WTC11 (cell line): ENCODE data around the gene MCRIP2.

Source experiments
- CTCF ChIP-seq: fragments of 200-600 bp; IDR thresholded peaks from 2 replicates; pipeline ENCODE4 v1.8.0; 2022; ENCODE audit warnings: antibody characterized with exemption
- ESRRA ChIP-seq: sonication (generic); formaldehyde crosslinking; IDR thresholded peaks from 2 replicates; pipeline ENCODE4 v1.8.1; 2022; ENCODE audit warnings: mild to moderate bottlenecking, missing genetic modification reagents, borderline replicate concordance
- FOXP1 ChIP-seq: sonication (generic); formaldehyde crosslinking; IDR thresholded peaks from 2 replicates; pipeline ENCODE4 v1.8.0; 2022; ENCODE audit warnings: missing genetic modification reagents, mild to moderate bottlenecking, moderate library complexity, borderline replicate concordance
- FOXP4 ChIP-seq: sonication (generic); formaldehyde crosslinking; IDR thresholded peaks from 2 replicates; pipeline ENCODE4 v1.8.0; 2022; ENCODE audit warnings: mild to moderate bottlenecking, missing genetic modification reagents
- GTF2I ChIP-seq: fragments of 250-450 bp; sonication (Bioruptor Pico); conservative IDR thresholded peaks from 2 replicates; pipeline ENCODE4 v1.4.0; 2021; ENCODE audit warnings: mild to moderate bottlenecking
- IRF1 ChIP-seq: sonication (generic); formaldehyde crosslinking; IDR thresholded peaks from 2 replicates; pipeline ENCODE4 v1.8.0; 2023; ENCODE audit warnings: missing genetic modification reagents
- PREB ChIP-seq: sonication (generic); formaldehyde crosslinking; IDR thresholded peaks from 2 replicates; pipeline ENCODE4 v1.8.1; 2022; ENCODE audit warnings: mild to moderate bottlenecking, missing genetic modification reagents, moderate library complexity, borderline replicate concordance
- SMAD4 ChIP-seq: sonication (generic); formaldehyde crosslinking; IDR thresholded peaks from 2 replicates; pipeline ENCODE4 v1.8.0; 2022; ENCODE audit warnings: mild to moderate bottlenecking, missing genetic modification reagents
- SP1 ChIP-seq: sonication (generic); formaldehyde crosslinking; conservative IDR thresholded peaks from 2 replicates; pipeline ENCODE4 v1.8.1; 2022; ENCODE audit warnings: missing genetic modification reagents
- ZNF138 ChIP-seq: sonication (generic); formaldehyde crosslinking; conservative IDR thresholded peaks from 2 replicates; pipeline ENCODE4 v1.8.1; 2022; ENCODE audit warnings: mild to moderate bottlenecking, moderate library complexity, missing genetic modification reagents
- ZNF423 ChIP-seq: fragments of 250-450 bp; sonication (Bioruptor Pico); IDR thresholded peaks from 2 replicates; pipeline ENCODE4 v2.1.2; 2022; ENCODE audit warnings: mild to moderate bottlenecking, moderate library complexity

GRCh38 chr16:649631-650030 lies 8.0 kb downstream of the MCRIP2 start:
- TF ChIP-seq IRF1 (CRISPR knock-in tag) = no peak
- no peak for TF ChIP-seq CTCF
- TF ChIP-seq GTF2I (CRISPR knock-in tag) = no peak
- no peak for TF ChIP-seq ZNF423 (CRISPR knock-in tag)
- no peak for TF ChIP-seq ESRRA (CRISPR knock-in tag)
- no peak for TF ChIP-seq FOXP4 (CRISPR knock-in tag)
- TF ChIP-seq PREB (CRISPR knock-in tag) = no peak
- TF ChIP-seq ZNF138 (CRISPR knock-in tag) = no peak
- no peak for TF ChIP-seq FOXP1 (CRISPR knock-in tag)
- TF ChIP-seq SP1 (CRISPR knock-in tag) = no peak
- no peak for TF ChIP-seq SMAD4 (CRISPR knock-in tag)
